Renal pelvis (tissue), 12 donors: ENCODE data around the gene PYHIN1. TPM values are rescaled to one million over a fixed set of nuclear protein-coding genes. Genes with fewer than 3 reads are reported as not detected.

ENCODE experiments used
- DNase-seq: peaks from one replicate; pipeline ENCODE4 v3.0.0-alpha.2; 2013
- long read RNA-seq, 16 experiments: transcript quantifications; one replicate each; lab custom pipeline, GENCODE V29; 2026
- polyA plus RNA-seq, 3 donors: library from polyadenylated mRNA; unstranded; fragments of 120-200 nt; gene quantifications; one replicate each; pipeline ENCODE4 v1.2.1, GENCODE V29; 2013; ENCODE audit not compliant: insufficient read length in 3 of 3

Gene PYHIN1
- polyA plus RNA-seq = under 1 TPM; 0.10 to 0.22 (median 0.10) TPM
- long read RNA-seq, donor 1 = 0 reads
- long read RNA-seq, donor 2 = 0 reads
- long read RNA-seq, donor 3 = 0 reads
- long read RNA-seq, donor 4 = 0 reads
- long read RNA-seq, donor 5 = 0 reads
- long read RNA-seq, donor 6 = 0 reads
- long read RNA-seq, donor 7 = 0 reads
- long read RNA-seq, donor 8 = 0 reads
- long read RNA-seq, donor 9 = 0 reads
- long read RNA-seq, donor 10 = 0 reads
- long read RNA-seq, donor 11 = 0 reads
- long read RNA-seq, donor 12 = 0 reads
- long read RNA-seq, donor 13 = 0 reads
- long read RNA-seq, donor 14 = 0 reads
- long read RNA-seq, donor 15 = 0 reads
- long read RNA-seq, donor 16 = 0 reads

GRCh38 chr1:158931055-158931737 is at the start of gene PYHIN1:
TSS of gene PYHIN1 (plus strand) at chr1:158931552. CDS start at chr1:158936911, 5,359 bp downstream.
- DNase-seq = no peak

- no peak for DNase-seq
Measured at GRCh38 chr1:158893654-158894053, 37.7 kb upstream of the PYHIN1 start.

GRCh38 chr1:158898722-158899121 is 32.6 kb upstream of the PYHIN1 start:
- DNase-seq = no peak

- no peak for DNase-seq
Measured at GRCh38 chr1:158901623-158902022, 29.7 kb upstream of the PYHIN1 start.

- DNase-seq = no peak
Measured at GRCh38 chr1:158916085-158916484, 15.3 kb upstream of the PYHIN1 start.

GRCh38 chr1:158924677-158925076 is 6.7 kb upstream of the PYHIN1 start:
- no peak for DNase-seq

- no peak for DNase-seq
Measured at GRCh38 chr1:158930504-158930903, 848 bp upstream of the PYHIN1 start.

GRCh38 chr1:158932171-158932570 is 819 bp downstream of the PYHIN1 start:
- no peak for DNase-seq

GRCh38 chr1:158933621-158934020 is 2.3 kb downstream of the PYHIN1 start:
- no peak for DNase-seq

- no peak for DNase-seq
Measured at GRCh38 chr1:158939180-158939579, 7.8 kb downstream of the PYHIN1 start.

GRCh38 chr1:158941317-158941716 is 10.0 kb downstream of the PYHIN1 start:
- no peak for DNase-seq

GRCh38 chr1:158942490-158942889 is 11.1 kb downstream of the PYHIN1 start:
- no peak for DNase-seq

- no peak for DNase-seq
Measured at GRCh38 chr1:158943059-158943458, 11.7 kb downstream of the PYHIN1 start.

GRCh38 chr1:158945061-158945460 is 13.7 kb downstream of the PYHIN1 start:
- no peak for DNase-seq

GRCh38 chr1:158946785-158947184 is 15.4 kb downstream of the PYHIN1 start:
- no peak for DNase-seq

- DNase-seq = no peak
Measured at GRCh38 chr1:158951956-158952355, 20.6 kb downstream of the PYHIN1 start.

- no peak for DNase-seq
Measured at GRCh38 chr1:158952416-158952815, 21.1 kb downstream of the PYHIN1 start.

GRCh38 chr1:158961178-158961577 is 29.8 kb downstream of the PYHIN1 start:
- DNase-seq = no peak

GRCh38 chr1:158962983-158963382 is 31.6 kb downstream of the PYHIN1 start:
- no peak for DNase-seq

GRCh38 chr1:158969166-158969565 is 37.8 kb downstream of the PYHIN1 start:
- DNase-seq = no peak

- DNase-seq = no peak
Measured at GRCh38 chr1:158969855-158970254, 38.5 kb downstream of the PYHIN1 start.

GRCh38 chr1:158972841-158973240 is 41.5 kb downstream of the PYHIN1 start:
- no peak for DNase-seq

GRCh38 chr1:158976219-158976618 is 44.9 kb downstream of the PYHIN1 start:
- DNase-seq = no peak

GRCh38 chr1:158978730-158979129 is 47.4 kb downstream of the PYHIN1 start:
- DNase-seq = no peak
